ENCODE measurements around the gene TRIM62.

GRCh38 chr1:33180911-33181890 lies 642 bp downstream of the TRIM62 start:
- TF ChIP-seq, protein P1, sequence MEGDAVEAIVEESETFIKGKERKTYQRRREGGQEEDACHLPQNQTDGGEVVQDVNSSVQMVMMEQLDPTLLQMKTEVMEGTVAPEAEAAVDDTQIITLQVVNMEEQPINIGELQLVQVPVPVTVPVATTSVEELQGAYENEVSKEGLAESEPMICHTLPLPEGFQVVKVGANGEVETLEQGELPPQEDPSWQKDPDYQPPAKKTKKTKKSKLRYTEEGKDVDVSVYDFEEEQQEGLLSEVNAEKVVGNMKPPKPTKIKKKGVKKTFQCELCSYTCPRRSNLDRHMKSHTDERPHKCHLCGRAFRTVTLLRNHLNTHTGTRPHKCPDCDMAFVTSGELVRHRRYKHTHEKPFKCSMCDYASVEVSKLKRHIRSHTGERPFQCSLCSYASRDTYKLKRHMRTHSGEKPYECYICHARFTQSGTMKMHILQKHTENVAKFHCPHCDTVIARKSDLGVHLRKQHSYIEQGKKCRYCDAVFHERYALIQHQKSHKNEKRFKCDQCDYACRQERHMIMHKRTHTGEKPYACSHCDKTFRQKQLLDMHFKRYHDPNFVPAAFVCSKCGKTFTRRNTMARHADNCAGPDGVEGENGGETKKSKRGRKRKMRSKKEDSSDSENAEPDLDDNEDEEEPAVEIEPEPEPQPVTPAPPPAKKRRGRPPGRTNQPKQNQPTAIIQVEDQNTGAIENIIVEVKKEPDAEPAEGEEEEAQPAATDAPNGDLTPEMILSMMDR (optimal IDR thresholded peaks at IDR 0.05 in 1 of 3, IDR thresholded peaks at IDR 0.05 in 1 of 3, conservative IDR thresholded peaks at IDR 0.05 in 1 of 3; ENCODE audit: extremely low read depth in 1 of 3, insufficient read depth in 2 of 3, low read length in 3 of 3): peak in 1 of 3 experiments; percentile 9
- no peak for TF ChIP-seq EZH2 (IDR thresholded peaks at IDR 0.05; ENCODE audit: low read length)
